Chondrocyte (in vitro differentiated cells): ENCODE measurements around the gene SEMA5A. TPM values are rescaled to one million over a fixed set of nuclear protein-coding genes. Genes with fewer than 3 reads are reported as not detected.

Experiments used
- DNase-seq: peaks from one replicate; pipeline ENCODE4 v3.0.0; 2021; ENCODE audit warnings: mixed read lengths, low spot score
- H3K27ac Mint-ChIP-seq: one replicate; pipeline ENCODE4 v1.8.0; 2021; ENCODE audit warnings: mild to moderate bottlenecking, moderate library complexity, mixed read lengths; ENCODE audit not compliant: unreplicated experiment
- H3K27me3 Mint-ChIP-seq: 2 replicates; pipeline ENCODE4 v1.8.0; 2021; ENCODE audit warnings: low read depth, mixed read lengths
- H3K36me3 Mint-ChIP-seq: 2 replicates; pipeline ENCODE4 v1.8.0; 2021; ENCODE audit warnings: low read depth, mixed read lengths
- H3K4me1 Mint-ChIP-seq: 2 replicates; pipeline ENCODE4 v1.8.0; 2021; ENCODE audit warnings: low read depth, mild to moderate bottlenecking, mixed read lengths
- H3K4me3 Mint-ChIP-seq: one replicate; pipeline ENCODE4 v1.8.0; 2021; ENCODE audit warnings: mild to moderate bottlenecking, moderate library complexity, mixed read lengths; ENCODE audit not compliant: unreplicated experiment
- H3K9me3 Mint-ChIP-seq: 2 replicates; pipeline ENCODE4 v1.8.0; 2021; ENCODE audit warnings: low read depth, mixed read lengths
- CTCF ChIP-seq: fragments of 200-600 bp; sonication (generic); IDR thresholded peaks from 2 replicates; pipeline ENCODE4 v1.5.0; 2021; ENCODE audit warnings: antibody characterized with exemption, mild to moderate bottlenecking, moderate library complexity
- total RNA-seq: library from RNA; stranded (reverse); gene quantifications from 3 replicates; pipeline ENCODE4 v1.2.1, GENCODE V29; 2021

SEMA5A gene
- total RNA-seq, 1 donor from 2014 or later = 249 TPM

- no peak for TF ChIP-seq CTCF
- Mint-ChIP-seq H3K36me3 (peaks cover 57% of the 10 kb centered on the region), H3K4me1 (peaks cover 27% of the 10 kb centered on the region), H3K27ac (no peak overlapping the region), H3K9me3 (no peaks in the 10 kb centered on the region), H3K4me3 (no peak overlapping the region), H3K27me3 (no peaks in the 10 kb centered on the region)
- DNase-seq = no peak
Measured at GRCh38 chr5:9189681-9190080, 356.2 kb downstream of the SEMA5A start.

- Mint-ChIP-seq H3K27ac (peak overlapping the region; percentile 81), H3K27me3 (no peaks in the 10 kb centered on the region), H3K36me3 (peaks cover 58% of the 10 kb centered on the region), H3K4me3 (no peak overlapping the region), H3K9me3 (no peaks in the 10 kb centered on the region), H3K4me1 (peaks cover 20% of the 10 kb centered on the region)
- no peak for DNase-seq
- no peak for TF ChIP-seq CTCF
Measured at GRCh38 chr5:9188956-9189355, 356.9 kb downstream of the SEMA5A start.

- Mint-ChIP-seq H3K27me3 (no peaks in the 10 kb centered on the region), H3K9me3 (no peaks in the 10 kb centered on the region), H3K27ac (peak overlapping the region; percentile 81), H3K4me3 (no peak overlapping the region), H3K36me3 (peaks cover 60% of the 10 kb centered on the region), H3K4me1 (peaks cover 22% of the 10 kb centered on the region)
- no peak for TF ChIP-seq CTCF
- no peak for DNase-seq
Measured at GRCh38 chr5:9188131-9188530, 357.7 kb downstream of the SEMA5A start.

GRCh38 chr5:9187614-9188013, 358.3 kb downstream of the SEMA5A start:
- peak overlapping the region; percentile 81 for H3K27ac Mint-ChIP-seq
- H3K36me3 Mint-ChIP-seq = peaks cover 57% of the 10 kb centered on the region
- no peaks in the 10 kb centered on the region for H3K9me3 Mint-ChIP-seq
- no peak for DNase-seq
- no peak for TF ChIP-seq CTCF
- H3K4me1 Mint-ChIP-seq = peaks cover 22% of the 10 kb centered on the region
- H3K27me3 Mint-ChIP-seq = no peaks in the 10 kb centered on the region
- no peak overlapping the region for H3K4me3 Mint-ChIP-seq

GRCh38 chr5:9186069-9186468, 359.8 kb downstream of the SEMA5A start:
- no peak for TF ChIP-seq CTCF
- no peaks in the 10 kb centered on the region for H3K27me3 Mint-ChIP-seq
- H3K27ac Mint-ChIP-seq = peak overlapping the region; percentile 15
- no peak overlapping the region for H3K4me3 Mint-ChIP-seq
- no peaks in the 10 kb centered on the region for H3K9me3 Mint-ChIP-seq
- peaks cover 22% of the 10 kb centered on the region for H3K4me1 Mint-ChIP-seq
- DNase-seq = no peak
- peaks cover 58% of the 10 kb centered on the region for H3K36me3 Mint-ChIP-seq
